ENCODE results near the gene RASSF1.

RASSF1 gene

GRCh38 chr3:50354186-50354764 lies 13.6 kb upstream of the RASSF1 start:
- no peaks in the 10 kb centered on the region for H4K20me1 ChIP-seq (ENCODE audit: insufficient read depth)
- H3K36me3 ChIP-seq (ENCODE audit: insufficient read depth) = no peaks in the 10 kb centered on the region
- H3K4me2 ChIP-seq = no peak overlapping the region
- H3K27ac ChIP-seq = no peak overlapping the region
- no peak for TF ChIP-seq CTCF (conservative IDR thresholded peaks at IDR 0.05; ENCODE audit: low read depth, low read length)
- H3K27me3 ChIP-seq (ENCODE audit: insufficient read depth, low read depth) = no peaks in the 10 kb centered on the region
- H3K4me3 ChIP-seq (IDR thresholded peaks at IDR 0.05; ENCODE audit: insufficient read depth, low read depth, low read length) = no peak overlapping the region
- peaks cover 24% of the 10 kb centered on the region; the same call in 1 of the 2 replicates for H3K79me2 ChIP-seq (ENCODE audit: insufficient read depth, low read depth)
- no peak overlapping the region for H3K9ac ChIP-seq
- H2AFZ ChIP-seq (ENCODE audit: low read depth) = no peak overlapping the region
- peaks cover 19% of the 10 kb centered on the region for H3K4me1 ChIP-seq (ENCODE audit: low read depth, poor library complexity, severe bottlenecking)

- peaks cover 21% of the 10 kb centered on the region; the same call in 1 of the 2 replicates for H3K79me2 ChIP-seq (ENCODE audit: insufficient read depth, low read depth)
- TF ChIP-seq CTCF (conservative IDR thresholded peaks at IDR 0.05; ENCODE audit: low read depth, low read length) = no peak
- no peak overlapping the region for H3K4me2 ChIP-seq
- H3K9ac ChIP-seq = no peak overlapping the region
- H3K27ac ChIP-seq = no peak overlapping the region
- H3K4me3 ChIP-seq (IDR thresholded peaks at IDR 0.05; ENCODE audit: insufficient read depth, low read depth, low read length) = no peak overlapping the region
- H3K36me3 ChIP-seq (ENCODE audit: insufficient read depth) = no peaks in the 10 kb centered on the region
- no peaks in the 10 kb centered on the region for H3K27me3 ChIP-seq (ENCODE audit: insufficient read depth, low read depth)
- H4K20me1 ChIP-seq (ENCODE audit: insufficient read depth) = no peaks in the 10 kb centered on the region
- H3K4me1 ChIP-seq (ENCODE audit: low read depth, poor library complexity, severe bottlenecking) = peaks cover 20% of the 10 kb centered on the region
- H2AFZ ChIP-seq (ENCODE audit: low read depth) = no peak overlapping the region
Observed at GRCh38 chr3:50353245-50354004, 12.8 kb upstream of the RASSF1 start.

GRCh38 chr3:50352781-50353180 lies 12.1 kb upstream of the RASSF1 start:
- Histone ChIP-seq H3K9ac (no peak overlapping the region), H3K79me2 (ENCODE audit: insufficient read depth, low read depth) (peaks cover 14% of the 10 kb centered on the region; the same call in 1 of the 2 replicates), H3K27ac (no peak overlapping the region), H2AFZ (ENCODE audit: low read depth) (no peak overlapping the region), H4K20me1 (ENCODE audit: insufficient read depth) (no peaks in the 10 kb centered on the region), H3K27me3 (ENCODE audit: insufficient read depth, low read depth) (no peaks in the 10 kb centered on the region), H3K36me3 (ENCODE audit: insufficient read depth) (no peaks in the 10 kb centered on the region), H3K4me2 (no peak overlapping the region), H3K4me3 (IDR thresholded peaks at IDR 0.05; ENCODE audit: insufficient read depth, low read depth, low read length) (no peak overlapping the region), H3K4me1 (ENCODE audit: low read depth, poor library complexity, severe bottlenecking) (peaks cover 20% of the 10 kb centered on the region)
- no peak for TF ChIP-seq CTCF (conservative IDR thresholded peaks at IDR 0.05; ENCODE audit: low read depth, low read length)

- no peak for TF ChIP-seq CTCF (conservative IDR thresholded peaks at IDR 0.05; ENCODE audit: low read depth, low read length)
- no peak overlapping the region for H3K4me3 ChIP-seq (IDR thresholded peaks at IDR 0.05; ENCODE audit: insufficient read depth, low read depth, low read length)
- H3K36me3 ChIP-seq (ENCODE audit: insufficient read depth) = no peaks in the 10 kb centered on the region
- peak overlapping the region; percentile 71; the same call in 1 of the 2 replicates for H2AFZ ChIP-seq (ENCODE audit: low read depth)
- no peaks in the 10 kb centered on the region for H3K27me3 ChIP-seq (ENCODE audit: insufficient read depth, low read depth)
- peaks cover 10% of the 10 kb centered on the region for H3K4me1 ChIP-seq (ENCODE audit: low read depth, poor library complexity, severe bottlenecking)
- H3K79me2 ChIP-seq (ENCODE audit: insufficient read depth, low read depth) = no peaks in the 10 kb centered on the region; the same call in 1 of the 2 replicates
- peak overlapping the region; percentile 68 for H3K4me2 ChIP-seq
- no peak overlapping the region for H3K9ac ChIP-seq
- H3K27ac ChIP-seq = no peak overlapping the region
- H4K20me1 ChIP-seq (ENCODE audit: insufficient read depth) = no peaks in the 10 kb centered on the region
Observed at GRCh38 chr3:50351323-50351697, 10.7 kb upstream of the RASSF1 start.
